ENCODE results near the gene GPA33.

GRCh38 chr1:167099851-167100250, 9.7 kb upstream of the GPA33 start:
- TF ChIP-seq POLR2AphosphoS5 (IDR thresholded peaks at IDR 0.05; ENCODE audit: low read depth, low read length) (no peak), TAF1 (IDR thresholded peaks at IDR 0.05; ENCODE audit: borderline replicate concordance, low read depth, low read length) (no peak), CTCF (IDR thresholded peaks at IDR 0.05) (no peak), RXRA (IDR thresholded peaks at IDR 0.05; ENCODE audit: borderline replicate concordance, low read depth) (no peak), MAX (IDR thresholded peaks at IDR 0.05; ENCODE audit: low read depth) (no peak), SIN3A (IDR thresholded peaks at IDR 0.05; ENCODE audit: borderline replicate concordance, low read depth, low read length) (no peak), USF1 (IDR thresholded peaks at IDR 0.05; ENCODE audit: borderline replicate concordance, low read depth) (no peak), REST (IDR thresholded peaks at IDR 0.05; ENCODE audit: low read depth, low read length) (no peak), RAD21 (IDR thresholded peaks at IDR 0.05; ENCODE audit: low read length) (no peak), MEF2A (IDR thresholded peaks at IDR 0.05; ENCODE audit: borderline replicate concordance, low read depth) (no peak), EP300 (IDR thresholded peaks at IDR 0.05; ENCODE audit: borderline replicate concordance in 1 of 2, low read depth in 1 of 2, low read length in 1 of 2) (no peak), YY1 (IDR thresholded peaks at IDR 0.05; ENCODE audit: low read depth) (no peak)

Data from SK-N-SH (cell line).